GM18873 (cell line): ENCODE results near the gene LSM14B.
"Not testable (repeated sequence)": the region's sequence is repeated elsewhere in the genome, so short reads cannot be mapped to it uniquely, and the experiment has no call there.

ENCODE experiments used
- ATAC-seq: cut with Tn5 transposase; IDR thresholded peaks from one replicate; pipeline ENCODE4 v1.9.1; 2021; ENCODE audit warnings: mild to moderate bottlenecking, moderate library complexity, moderate number of reproducible peaks; ENCODE audit not compliant: unreplicated experiment, low FRiP score

LSM14B gene

GRCh38 chr20:62121776-62122653 lies at the start of gene LSM14B:
Gene LSM14B, plus strand, starts transcription at chr20:62122475. Its CDS starts 192 bp downstream, at chr20:62122667.
- peak; percentile 64 for ATAC-seq

GRCh38 chr20:62073323-62073722 lies 49.0 kb upstream of the LSM14B start:
- ATAC-seq, result no peak

GRCh38 chr20:62079166-62079565 lies 43.1 kb upstream of the LSM14B start:
- ATAC-seq, result no peak

GRCh38 chr20:62080249-62080990 lies 41.9 kb upstream of the LSM14B start:
- no peak for ATAC-seq

- ATAC-seq, result no peak
Measured at GRCh38 chr20:62083312-62083711, 39.0 kb upstream of the LSM14B start.

- not testable (repeated sequence) for ATAC-seq
Measured at GRCh38 chr20:62084224-62084623, 38.1 kb upstream of the LSM14B start.

GRCh38 chr20:62085206-62085605 lies 37.1 kb upstream of the LSM14B start:
- no peak for ATAC-seq

- no peak for ATAC-seq
Measured at GRCh38 chr20:62087227-62087626, 35.0 kb upstream of the LSM14B start.

- no peak for ATAC-seq
Measured at GRCh38 chr20:62087632-62088031, 34.6 kb upstream of the LSM14B start.

- no peak for ATAC-seq
Measured at GRCh38 chr20:62088258-62089127, 33.8 kb upstream of the LSM14B start.

GRCh38 chr20:62089393-62089792 lies 32.9 kb upstream of the LSM14B start:
- no peak for ATAC-seq

- ATAC-seq, result no peak
Measured at GRCh38 chr20:62096421-62097380, 25.6 kb upstream of the LSM14B start.

- ATAC-seq, result no peak
Measured at GRCh38 chr20:62097881-62098407, 24.3 kb upstream of the LSM14B start.

GRCh38 chr20:62101078-62101477 lies 21.2 kb upstream of the LSM14B start:
- ATAC-seq, result no peak

GRCh38 chr20:62103508-62104233 lies 18.6 kb upstream of the LSM14B start:
- no peak for ATAC-seq

GRCh38 chr20:62104234-62104789 lies 18.0 kb upstream of the LSM14B start:
- no peak for ATAC-seq

- no peak for ATAC-seq
Measured at GRCh38 chr20:62104791-62105345, 17.4 kb upstream of the LSM14B start.

GRCh38 chr20:62105592-62105991 lies 16.7 kb upstream of the LSM14B start:
- ATAC-seq, result no peak
